LNCAP (cell line): Measurements from ENCODE around the gene NDUFS6.

Source experiments
- TF ChIP-seq, protein P1 (sequence below): fragments of 450-650 bp; IDR thresholded peaks from 2 replicates; pipeline ENCODE4 v1.5.1; 2017; ENCODE audit warnings: mild to moderate bottlenecking

Gene NDUFS6

GRCh38 chr5:1838013-1838412 lies 36.8 kb downstream of the NDUFS6 start:
- TF ChIP-seq, protein P1, sequence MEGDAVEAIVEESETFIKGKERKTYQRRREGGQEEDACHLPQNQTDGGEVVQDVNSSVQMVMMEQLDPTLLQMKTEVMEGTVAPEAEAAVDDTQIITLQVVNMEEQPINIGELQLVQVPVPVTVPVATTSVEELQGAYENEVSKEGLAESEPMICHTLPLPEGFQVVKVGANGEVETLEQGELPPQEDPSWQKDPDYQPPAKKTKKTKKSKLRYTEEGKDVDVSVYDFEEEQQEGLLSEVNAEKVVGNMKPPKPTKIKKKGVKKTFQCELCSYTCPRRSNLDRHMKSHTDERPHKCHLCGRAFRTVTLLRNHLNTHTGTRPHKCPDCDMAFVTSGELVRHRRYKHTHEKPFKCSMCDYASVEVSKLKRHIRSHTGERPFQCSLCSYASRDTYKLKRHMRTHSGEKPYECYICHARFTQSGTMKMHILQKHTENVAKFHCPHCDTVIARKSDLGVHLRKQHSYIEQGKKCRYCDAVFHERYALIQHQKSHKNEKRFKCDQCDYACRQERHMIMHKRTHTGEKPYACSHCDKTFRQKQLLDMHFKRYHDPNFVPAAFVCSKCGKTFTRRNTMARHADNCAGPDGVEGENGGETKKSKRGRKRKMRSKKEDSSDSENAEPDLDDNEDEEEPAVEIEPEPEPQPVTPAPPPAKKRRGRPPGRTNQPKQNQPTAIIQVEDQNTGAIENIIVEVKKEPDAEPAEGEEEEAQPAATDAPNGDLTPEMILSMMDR = no peak

- TF ChIP-seq, protein P1 = no peak
Measured at GRCh38 chr5:1840071-1840547, 38.9 kb downstream of the NDUFS6 start.

DNA sequence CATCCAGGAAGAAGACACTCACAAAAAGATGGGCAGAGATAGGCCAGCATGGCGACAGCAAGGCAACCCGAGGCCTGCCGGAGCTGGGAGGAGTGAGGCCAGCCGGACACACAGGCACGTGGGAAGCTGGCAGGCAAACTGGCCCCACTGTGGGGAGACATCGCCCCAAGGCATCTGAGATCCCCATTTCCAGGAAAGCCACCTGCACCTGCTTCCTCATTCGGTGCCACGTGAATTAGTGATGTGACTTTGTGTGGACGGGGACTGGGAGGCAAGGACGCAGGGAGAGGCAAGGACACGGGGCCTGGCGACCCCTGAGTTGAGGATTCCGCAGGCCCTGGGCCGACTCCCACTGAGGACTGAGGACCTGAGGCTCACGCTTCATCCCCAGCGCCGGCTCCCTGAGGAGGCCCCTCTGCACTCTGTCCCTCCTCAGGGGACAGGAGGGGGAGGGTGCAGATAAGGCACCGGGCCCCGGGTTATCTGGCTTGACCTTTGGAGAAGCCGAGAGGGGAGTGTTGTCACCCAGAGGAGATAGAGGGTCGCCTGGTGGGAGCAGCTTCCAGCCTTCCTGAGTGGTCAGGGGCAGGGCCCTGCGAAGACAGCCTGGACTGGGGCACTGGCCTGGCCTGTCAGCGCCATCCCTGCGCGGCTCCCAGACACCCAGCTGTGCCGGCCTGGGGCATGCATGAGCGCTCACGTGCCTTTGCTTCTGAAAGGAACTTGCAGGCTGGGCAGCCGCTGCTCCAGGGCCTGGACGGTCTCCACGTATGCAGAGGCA lies 39.7 kb downstream of the NDUFS6 start:
- TF ChIP-seq, protein P1 = no peak

DNA sequence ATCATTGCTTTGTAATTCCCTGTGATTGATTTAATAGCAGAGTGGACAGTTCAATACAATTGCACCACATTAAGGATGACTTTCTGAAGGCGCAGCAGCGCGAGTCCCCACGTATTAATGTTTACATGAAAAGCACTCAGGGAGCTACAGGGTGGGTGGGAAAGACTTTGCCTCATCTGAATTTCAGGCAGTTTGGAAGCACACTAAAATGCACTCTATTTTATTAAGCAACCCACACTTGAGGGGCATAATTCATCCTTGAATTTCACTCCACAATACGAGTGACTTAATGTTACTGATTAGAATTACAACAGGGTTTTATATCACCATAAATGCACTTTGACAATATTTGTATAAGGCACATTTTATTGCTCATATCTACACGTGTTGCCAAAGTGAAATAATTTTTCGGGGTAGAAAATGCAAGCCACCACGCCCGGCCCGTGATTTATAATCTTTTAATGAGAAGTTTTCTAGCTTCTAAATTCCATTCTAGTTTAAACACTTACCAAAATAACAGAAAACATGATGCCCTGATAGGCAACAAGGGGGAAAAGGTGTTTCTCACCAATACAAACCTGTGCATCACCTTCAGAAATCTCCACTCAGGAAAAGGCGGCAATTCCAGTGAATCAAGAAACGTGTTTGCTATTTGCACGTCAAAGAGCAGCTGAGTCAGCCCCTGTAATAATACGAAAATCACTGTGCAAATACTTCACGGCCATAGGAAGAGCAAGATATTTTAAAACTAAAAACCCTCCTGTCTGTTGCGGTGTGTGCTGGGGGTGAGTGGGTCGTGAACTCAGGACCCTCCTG lies 41.0 kb downstream of the NDUFS6 start:
- TF ChIP-seq, protein P1 = no peak

DNA sequence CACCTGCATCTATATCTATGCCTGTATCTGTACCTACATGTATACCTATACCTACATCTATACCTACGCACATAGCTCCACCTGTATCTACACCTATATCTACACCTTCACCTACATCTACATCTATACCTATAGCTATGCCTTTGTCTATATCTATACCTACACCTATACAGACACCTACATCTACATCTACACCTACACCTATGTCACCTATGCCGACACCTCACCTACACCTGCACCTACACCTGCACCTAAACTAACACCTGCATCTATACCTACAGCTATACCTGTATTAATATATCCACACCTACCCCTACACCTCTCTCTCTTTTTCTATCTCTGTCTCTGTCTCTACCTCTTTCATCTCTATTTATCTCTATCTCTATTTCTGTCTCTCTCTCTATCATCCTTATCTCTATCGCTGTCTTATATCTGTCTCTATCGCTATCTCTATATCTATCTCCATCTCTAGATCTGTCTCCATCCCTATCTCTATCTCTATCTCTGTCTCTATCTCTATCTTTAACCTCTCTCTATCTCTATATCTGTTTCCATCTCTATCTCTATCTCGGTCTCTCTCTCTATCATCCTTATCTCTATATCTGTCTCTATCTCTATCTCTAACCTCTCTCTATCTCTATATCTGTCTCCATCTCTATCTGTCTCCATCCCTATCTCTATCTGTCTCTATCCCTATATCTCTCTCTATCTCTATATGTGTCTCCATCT lies 43.7 kb downstream of the NDUFS6 start:
- TF ChIP-seq, protein P1 = no peak

DNA sequence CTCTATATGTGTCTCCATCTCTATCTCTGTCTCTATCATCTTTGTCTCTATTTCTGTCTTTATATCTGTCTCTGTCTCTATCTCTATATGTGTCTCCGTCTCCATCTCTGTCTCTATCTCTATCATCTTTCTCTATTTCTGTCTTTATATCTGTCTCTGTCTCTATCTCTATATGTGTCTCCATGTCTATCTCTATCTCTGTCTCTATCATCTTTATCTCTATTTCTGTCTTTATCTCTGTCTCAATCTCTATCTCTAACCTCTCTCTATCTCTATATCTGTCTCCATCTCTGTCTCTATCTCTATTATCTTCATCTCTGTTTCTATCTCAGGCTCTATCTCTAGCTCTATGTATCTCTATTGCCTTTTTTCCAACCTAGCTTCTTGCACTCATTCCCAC lies 44.5 kb downstream of the NDUFS6 start:
- TF ChIP-seq, protein P1 = no peak

DNA sequence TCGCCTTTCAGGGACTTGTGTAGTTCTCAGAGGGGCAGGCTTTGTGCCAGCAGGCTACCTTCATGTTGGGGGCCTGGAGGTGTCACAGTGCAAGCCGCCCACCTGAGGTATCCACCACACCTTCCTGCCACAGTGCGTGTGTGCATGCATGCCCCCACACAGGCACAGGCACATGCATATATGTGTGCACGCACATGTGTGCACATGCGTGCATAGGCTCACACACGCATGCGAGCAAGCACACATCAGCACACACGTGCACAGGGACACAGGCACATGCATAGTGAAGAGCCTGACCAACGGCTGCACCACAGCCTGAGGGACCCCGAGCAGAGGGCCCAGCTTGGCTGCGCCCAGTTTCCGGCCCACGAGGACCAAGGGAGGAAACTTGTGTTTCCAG lies 45.4 kb downstream of the NDUFS6 start:
- TF ChIP-seq, protein P1 = no peak
